ENCODE results near the gene POFUT2. TPM values are rescaled to one million over a fixed set of nuclear protein-coding genes. Genes with fewer than 3 reads are reported as not detected.

POFUT2 gene
- total RNA-seq, 1 experiment from 2014 or later: 25.1 TPM

DNA sequence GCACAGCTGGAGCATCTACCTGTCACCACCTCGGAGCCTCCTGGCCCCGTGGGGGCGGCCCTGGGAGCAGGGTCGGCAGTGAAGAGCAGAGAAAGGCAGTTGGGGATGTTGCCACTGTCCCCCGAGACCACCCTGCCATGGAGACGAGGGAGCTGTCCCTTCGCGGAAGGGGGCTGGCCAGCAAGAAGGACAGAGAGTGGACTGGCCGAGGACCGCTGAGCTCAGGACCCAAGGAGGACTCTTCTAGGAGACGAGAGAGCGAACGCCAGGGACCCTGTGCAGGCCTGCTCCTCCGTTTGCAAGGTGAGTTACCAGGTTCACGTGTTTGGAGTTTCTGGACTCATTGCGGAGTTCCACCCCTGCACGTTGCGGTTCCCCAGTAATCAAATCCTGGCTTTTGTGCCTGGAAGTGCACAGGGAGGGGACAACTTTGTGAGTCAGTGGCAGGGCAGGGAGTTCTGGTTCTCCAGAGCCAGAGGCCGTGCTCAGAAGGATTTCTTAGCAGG is 5.6 kb upstream of the POFUT2 start:
- Histone ChIP-seq H3K27me3 (replicated peaks; ENCODE audit: insufficient read depth, low read depth, low read length, poor library complexity) (no peaks in the 10 kb centered on the region), H3K27ac (ENCODE audit: low read depth, low read length, poor library complexity, severe bottlenecking) (no peak overlapping the region), H3K4me1 (ENCODE audit: insufficient read depth, low read length, poor library complexity, severe bottlenecking) (peaks cover 4% of the 10 kb centered on the region), H3K9me3 (ENCODE audit: low read depth, low read length, poor library complexity, severe bottlenecking) (no peaks in the 10 kb centered on the region), H3K36me3 (ENCODE audit: insufficient read depth, low read length, poor library complexity, severe bottlenecking) (no peaks in the 10 kb centered on the region), H3K4me3 (ENCODE audit: low read depth, low read length, poor library complexity, severe bottlenecking) (no peak overlapping the region)
- DNase-seq (ENCODE audit: low spot score): no peak
- BruUV-seq (replicated peaks): no TSS peak
- POLR2A ChIA-PET (ENCODE audit: low non-redundant PET): no interaction called here
- no peak for TF ChIP-seq CTCF (conservative IDR thresholded peaks at IDR 0.05; ENCODE audit: low read depth, low read length)
- no peak for TF ChIP-seq EZH2 (IDR thresholded peaks at IDR 0.05; ENCODE audit: borderline replicate concordance, low read depth, low read length, poor library complexity, severe bottlenecking)
- intact Hi-C loops (cut with micrococcal nuclease; ENCODE audit: unreplicated experiment): loop anchor here (2.0 to 5.0 kb wide), 2 partner anchors 151 to 528 kb away; no protein-coding TSS in a partner anchor
- CTCF ChIA-PET: interaction anchor here (0.9 kb wide), 1 partner anchor 16 kb away, joined by 5 read pairs; no protein-coding TSS in a partner anchor

GRCh38 chr21:45292399-45293219 is 4.9 kb upstream of the POFUT2 start:
- TF ChIP-seq CTCF (conservative IDR thresholded peaks at IDR 0.05; ENCODE audit: low read depth, low read length) (peak; percentile 94), EZH2 (IDR thresholded peaks at IDR 0.05; ENCODE audit: borderline replicate concordance, low read depth, low read length, poor library complexity, severe bottlenecking) (no peak)
- peaks cover 4% of the 10 kb centered on the region for H3K4me1 ChIP-seq (ENCODE audit: insufficient read depth, low read length, poor library complexity, severe bottlenecking)
- POLR2A ChIA-PET (ENCODE audit: low non-redundant PET): interaction anchor here (0.6 kb wide), 1 partner anchor 9 kb away, joined by 3 read pairs; no protein-coding TSS in a partner anchor
- peak overlapping the region; percentile 64 for H3K27ac ChIP-seq (ENCODE audit: low read depth, low read length, poor library complexity, severe bottlenecking)
- no peaks in the 10 kb centered on the region for H3K27me3 ChIP-seq (replicated peaks; ENCODE audit: insufficient read depth, low read depth, low read length, poor library complexity)
- BruUV-seq (replicated peaks): no TSS peak
- no peaks in the 10 kb centered on the region for H3K36me3 ChIP-seq (ENCODE audit: insufficient read depth, low read length, poor library complexity, severe bottlenecking)
- CTCF ChIA-PET: interaction anchor here (0.9 to 1.0 kb wide), 2 partner anchors 16 to 152 kb away, joined by 5 read pairs; no protein-coding TSS in a partner anchor
- intact Hi-C loops (cut with micrococcal nuclease; ENCODE audit: unreplicated experiment): loop anchor here (1.0 to 5.0 kb wide), 3 partner anchors 147 to 528 kb away; no protein-coding TSS in a partner anchor
- no peaks in the 10 kb centered on the region for H3K9me3 ChIP-seq (ENCODE audit: low read depth, low read length, poor library complexity, severe bottlenecking)
- DNase-seq (ENCODE audit: low spot score): peak; percentile 89
- H3K4me3 ChIP-seq (ENCODE audit: low read depth, low read length, poor library complexity, severe bottlenecking): no peak overlapping the region

- no peak for TF ChIP-seq EZH2 (IDR thresholded peaks at IDR 0.05; ENCODE audit: borderline replicate concordance, low read depth, low read length, poor library complexity, severe bottlenecking)
- TF ChIP-seq CTCF (conservative IDR thresholded peaks at IDR 0.05; ENCODE audit: low read depth, low read length): no peak
- DNase-seq (ENCODE audit: low spot score): no peak
- H3K4me3 ChIP-seq (ENCODE audit: low read depth, low read length, poor library complexity, severe bottlenecking): no peak overlapping the region
- no peaks in the 10 kb centered on the region for H3K27me3 ChIP-seq (replicated peaks; ENCODE audit: insufficient read depth, low read depth, low read length, poor library complexity)
- no peak overlapping the region for H3K27ac ChIP-seq (ENCODE audit: low read depth, low read length, poor library complexity, severe bottlenecking)
- intact Hi-C loops (cut with micrococcal nuclease; ENCODE audit: unreplicated experiment): loop anchor here (1.0 to 5.0 kb wide), 3 partner anchors 147 to 529 kb away; no protein-coding TSS in a partner anchor
- peaks cover 4% of the 10 kb centered on the region for H3K4me1 ChIP-seq (ENCODE audit: insufficient read depth, low read length, poor library complexity, severe bottlenecking)
- ChIA-PET POLR2A (ENCODE audit: low non-redundant PET) (interaction anchor here (0.6 kb wide), 1 partner anchor 9 kb away, joined by 3 read pairs; no protein-coding TSS in a partner anchor), CTCF (interaction anchor here (1.0 kb wide), 1 partner anchor 151 kb away, joined by 5 read pairs; no protein-coding TSS in a partner anchor)
- BruUV-seq (replicated peaks): no TSS peak
- no peaks in the 10 kb centered on the region for H3K9me3 ChIP-seq (ENCODE audit: low read depth, low read length, poor library complexity, severe bottlenecking)
- H3K36me3 ChIP-seq (ENCODE audit: insufficient read depth, low read length, poor library complexity, severe bottlenecking): no peaks in the 10 kb centered on the region
These were observed 4.1 kb upstream of the POFUT2 start for GRCh38 chr21:45291613-45292398.
